ENCODE results near the gene APEH. TPM values are rescaled to one million over a fixed set of nuclear protein-coding genes. Genes with fewer than 3 reads are reported as not detected.

Gene APEH
- total and polyA plus RNA-seq, 4 donors, result 65.1 to 94.1 (median 87.5) TPM

DNA sequence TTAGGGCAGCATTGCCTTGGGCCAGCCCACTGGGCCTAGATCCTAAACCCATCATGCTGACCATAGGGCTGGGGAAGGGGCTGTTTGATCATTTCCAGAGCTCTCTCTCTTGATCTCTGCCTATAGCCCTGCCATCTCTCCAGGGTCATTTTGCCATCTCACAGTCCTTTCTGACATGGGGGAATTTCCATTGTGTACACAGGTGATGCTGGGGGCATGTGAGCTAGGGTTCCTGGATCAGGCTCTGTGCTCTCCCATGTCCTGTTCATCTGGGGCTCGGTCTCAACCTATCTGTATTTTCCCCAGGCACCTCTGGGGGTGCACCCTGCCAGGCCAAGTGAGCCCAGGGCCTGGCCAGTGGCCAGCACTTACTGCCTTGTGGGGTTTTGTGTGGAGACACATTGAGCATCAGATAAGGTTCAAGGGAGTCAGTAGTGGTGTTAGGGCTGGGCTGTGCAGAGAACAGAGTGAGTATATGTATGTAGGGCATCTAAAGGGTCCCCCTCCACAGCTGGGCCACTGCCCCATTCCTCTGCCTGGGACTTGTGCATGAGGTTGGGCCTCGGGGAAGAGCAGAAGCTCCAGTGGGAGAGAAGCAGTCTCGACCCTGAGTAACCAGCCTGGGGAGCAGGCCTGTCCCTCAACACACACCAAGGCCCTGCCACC lies 25.7 kb upstream of the APEH start:
- H3K27me3 ChIP-seq (ENCODE audit: control insufficient read depth in 4 of 4, insufficient read depth in 4 of 4, low read length in 3 of 4), result no peaks in the 10 kb centered on the region
- no peaks in the 10 kb centered on the region for H3K36me3 ChIP-seq (ENCODE audit: control insufficient read depth in 4 of 4, insufficient read depth in 3 of 4, low read depth in 1 of 4, low read length in 3 of 4)
- no peak overlapping the region for H3K9ac ChIP-seq (ENCODE audit: low read depth in 1 of 2, low read length in 2 of 2)
- TF ChIP-seq RAD21 (IDR thresholded peaks at IDR 0.05), result no peak
- TF ChIP-seq NR2F2 (IDR thresholded peaks at IDR 0.05), result no peak
- TF ChIP-seq, protein P1, sequence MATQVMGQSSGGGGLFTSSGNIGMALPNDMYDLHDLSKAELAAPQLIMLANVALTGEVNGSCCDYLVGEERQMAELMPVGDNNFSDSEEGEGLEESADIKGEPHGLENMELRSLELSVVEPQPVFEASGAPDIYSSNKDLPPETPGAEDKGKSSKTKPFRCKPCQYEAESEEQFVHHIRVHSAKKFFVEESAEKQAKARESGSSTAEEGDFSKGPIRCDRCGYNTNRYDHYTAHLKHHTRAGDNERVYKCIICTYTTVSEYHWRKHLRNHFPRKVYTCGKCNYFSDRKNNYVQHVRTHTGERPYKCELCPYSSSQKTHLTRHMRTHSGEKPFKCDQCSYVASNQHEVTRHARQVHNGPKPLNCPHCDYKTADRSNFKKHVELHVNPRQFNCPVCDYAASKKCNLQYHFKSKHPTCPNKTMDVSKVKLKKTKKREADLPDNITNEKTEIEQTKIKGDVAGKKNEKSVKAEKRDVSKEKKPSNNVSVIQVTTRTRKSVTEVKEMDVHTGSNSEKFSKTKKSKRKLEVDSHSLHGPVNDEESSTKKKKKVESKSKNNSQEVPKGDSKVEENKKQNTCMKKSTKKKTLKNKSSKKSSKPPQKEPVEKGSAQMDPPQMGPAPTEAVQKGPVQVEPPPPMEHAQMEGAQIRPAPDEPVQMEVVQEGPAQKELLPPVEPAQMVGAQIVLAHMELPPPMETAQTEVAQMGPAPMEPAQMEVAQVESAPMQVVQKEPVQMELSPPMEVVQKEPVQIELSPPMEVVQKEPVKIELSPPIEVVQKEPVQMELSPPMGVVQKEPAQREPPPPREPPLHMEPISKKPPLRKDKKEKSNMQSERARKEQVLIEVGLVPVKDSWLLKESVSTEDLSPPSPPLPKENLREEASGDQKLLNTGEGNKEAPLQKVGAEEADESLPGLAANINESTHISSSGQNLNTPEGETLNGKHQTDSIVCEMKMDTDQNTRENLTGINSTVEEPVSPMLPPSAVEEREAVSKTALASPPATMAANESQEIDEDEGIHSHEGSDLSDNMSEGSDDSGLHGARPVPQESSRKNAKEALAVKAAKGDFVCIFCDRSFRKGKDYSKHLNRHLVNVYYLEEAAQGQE (IDR thresholded peaks at IDR 0.05), result no peak
- TF ChIP-seq EGR1 (IDR thresholded peaks at IDR 0.05; ENCODE audit: low read depth in 2 of 2), result no peak
- TF ChIP-seq, protein P2, sequence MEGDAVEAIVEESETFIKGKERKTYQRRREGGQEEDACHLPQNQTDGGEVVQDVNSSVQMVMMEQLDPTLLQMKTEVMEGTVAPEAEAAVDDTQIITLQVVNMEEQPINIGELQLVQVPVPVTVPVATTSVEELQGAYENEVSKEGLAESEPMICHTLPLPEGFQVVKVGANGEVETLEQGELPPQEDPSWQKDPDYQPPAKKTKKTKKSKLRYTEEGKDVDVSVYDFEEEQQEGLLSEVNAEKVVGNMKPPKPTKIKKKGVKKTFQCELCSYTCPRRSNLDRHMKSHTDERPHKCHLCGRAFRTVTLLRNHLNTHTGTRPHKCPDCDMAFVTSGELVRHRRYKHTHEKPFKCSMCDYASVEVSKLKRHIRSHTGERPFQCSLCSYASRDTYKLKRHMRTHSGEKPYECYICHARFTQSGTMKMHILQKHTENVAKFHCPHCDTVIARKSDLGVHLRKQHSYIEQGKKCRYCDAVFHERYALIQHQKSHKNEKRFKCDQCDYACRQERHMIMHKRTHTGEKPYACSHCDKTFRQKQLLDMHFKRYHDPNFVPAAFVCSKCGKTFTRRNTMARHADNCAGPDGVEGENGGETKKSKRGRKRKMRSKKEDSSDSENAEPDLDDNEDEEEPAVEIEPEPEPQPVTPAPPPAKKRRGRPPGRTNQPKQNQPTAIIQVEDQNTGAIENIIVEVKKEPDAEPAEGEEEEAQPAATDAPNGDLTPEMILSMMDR (IDR thresholded peaks at IDR 0.05; ENCODE audit: low read depth, low read length, missing input control), result no peak
- TF ChIP-seq, protein P3, sequence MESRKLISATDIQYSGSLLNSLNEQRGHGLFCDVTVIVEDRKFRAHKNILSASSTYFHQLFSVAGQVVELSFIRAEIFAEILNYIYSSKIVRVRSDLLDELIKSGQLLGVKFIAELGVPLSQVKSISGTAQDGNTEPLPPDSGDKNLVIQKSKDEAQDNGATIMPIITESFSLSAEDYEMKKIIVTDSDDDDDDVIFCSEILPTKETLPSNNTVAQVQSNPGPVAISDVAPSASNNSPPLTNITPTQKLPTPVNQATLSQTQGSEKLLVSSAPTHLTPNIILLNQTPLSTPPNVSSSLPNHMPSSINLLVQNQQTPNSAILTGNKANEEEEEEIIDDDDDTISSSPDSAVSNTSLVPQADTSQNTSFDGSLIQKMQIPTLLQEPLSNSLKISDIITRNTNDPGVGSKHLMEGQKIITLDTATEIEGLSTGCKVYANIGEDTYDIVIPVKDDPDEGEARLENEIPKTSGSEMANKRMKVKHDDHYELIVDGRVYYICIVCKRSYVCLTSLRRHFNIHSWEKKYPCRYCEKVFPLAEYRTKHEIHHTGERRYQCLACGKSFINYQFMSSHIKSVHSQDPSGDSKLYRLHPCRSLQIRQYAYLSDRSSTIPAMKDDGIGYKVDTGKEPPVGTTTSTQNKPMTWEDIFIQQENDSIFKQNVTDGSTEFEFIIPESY (IDR thresholded peaks at IDR 0.05), result no peak
- TF ChIP-seq MAX (IDR thresholded peaks at IDR 0.05), result no peak
- TF ChIP-seq ATF3 (IDR thresholded peaks at IDR 0.05), result no peak
- TF ChIP-seq HNF4G (IDR thresholded peaks at IDR 0.05), result no peak
- H3K9me3 ChIP-seq (ENCODE audit: control insufficient read depth in 4 of 4, low read length in 3 of 4), result no peaks in the 10 kb centered on the region
- peaks cover 3 to 25% (median 14%) of the 10 kb centered on the region in 4 donors for H3K4me1 ChIP-seq (ENCODE audit: control insufficient read depth in 4 of 4, insufficient read depth in 4 of 4, low read length in 3 of 4)
- H3K27ac ChIP-seq (ENCODE audit: low read depth in 1 of 2, low read length in 2 of 2), result no peak overlapping the region
- 87% methylated on average over 3 of the region's 3 CpGs for WGBS
- DNase-seq (ENCODE audit: low spot score), result no peak
- no peak overlapping the region for H3K4me3 ChIP-seq (ENCODE audit: low read depth in 1 of 3, low read length in 3 of 3)

DNA sequence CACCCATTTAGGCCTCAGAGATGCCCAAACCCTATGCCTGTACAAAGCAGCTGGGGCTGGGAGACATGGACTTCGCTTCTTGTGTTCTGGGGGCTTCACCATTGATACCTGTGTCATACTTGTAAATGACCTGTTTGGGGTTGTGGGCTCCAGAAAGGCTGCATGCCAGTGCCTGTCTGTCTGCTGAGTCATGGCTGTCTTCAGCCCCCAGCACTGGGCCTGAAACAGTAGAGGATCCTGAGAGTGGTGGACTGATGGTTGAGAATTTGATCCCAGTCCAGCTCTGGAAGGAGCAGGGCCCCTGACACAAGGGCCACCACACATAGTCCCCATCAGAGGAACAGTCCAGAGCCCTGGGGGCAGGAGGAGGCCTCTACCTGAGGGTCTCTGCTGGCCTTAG lies 24.6 kb upstream of the APEH start:
- no peak overlapping the region for H3K9ac ChIP-seq (ENCODE audit: low read depth in 1 of 2, low read length in 2 of 2)
- no peak overlapping the region for H3K27ac ChIP-seq (ENCODE audit: low read depth in 1 of 2, low read length in 2 of 2)
- 95% methylated on average over 1 of the region's 1 CpG for WGBS
- no peaks in the 10 kb centered on the region for H3K36me3 ChIP-seq (ENCODE audit: control insufficient read depth in 4 of 4, insufficient read depth in 3 of 4, low read depth in 1 of 4, low read length in 3 of 4)
- no peaks in the 10 kb centered on the region for H3K9me3 ChIP-seq (ENCODE audit: control insufficient read depth in 4 of 4, low read length in 3 of 4)
- H3K4me3 ChIP-seq (ENCODE audit: low read depth in 1 of 3, low read length in 3 of 3), result no peak overlapping the region
- DNase-seq (ENCODE audit: low spot score), result no peak
- H3K4me1 ChIP-seq (ENCODE audit: control insufficient read depth in 4 of 4, insufficient read depth in 4 of 4, low read length in 3 of 4), result peaks cover 3 to 25% (median 14%) of the 10 kb centered on the region in 4 donors
- H3K27me3 ChIP-seq (ENCODE audit: control insufficient read depth in 4 of 4, insufficient read depth in 4 of 4, low read length in 3 of 4), result no peaks in the 10 kb centered on the region
- TF ChIP-seq, protein P2 (IDR thresholded peaks at IDR 0.05; ENCODE audit: low read depth, low read length, missing input control), result no peak
- TF ChIP-seq FOXA2 (IDR thresholded peaks at IDR 0.05) (no peak), JUND (IDR thresholded peaks at IDR 0.05) (no peak), FOXA1 (IDR thresholded peaks at IDR 0.05) (no peak), HNF4G (IDR thresholded peaks at IDR 0.05) (no peak), YY1 (IDR thresholded peaks at IDR 0.05) (no peak), SP1 (IDR thresholded peaks at IDR 0.05) (no peak), RAD21 (IDR thresholded peaks at IDR 0.05) (no peak), TAF1 (conservative IDR thresholded peaks at IDR 0.05) (no peak), RXRA (IDR thresholded peaks at IDR 0.05) (no peak), HNF4A (conservative IDR thresholded peaks at IDR 0.05) (no peak)
- TF ChIP-seq, protein P3 (IDR thresholded peaks at IDR 0.05), result no peak

All from liver (tissue), 9 donors.